Mesangial cell (primary cell): ENCODE measurements around the gene HACE1. TPM values are rescaled to one million over a fixed set of nuclear protein-coding genes. Genes with fewer than 3 reads are reported as not detected.

Experiments
- total RNA-seq: library from RNA; depleted of rRNA; stranded (reverse); fragments of >200 nt; gene quantifications from 2 replicates; pipeline ENCODE4 v1.2.3, GENCODE V29; 2015

The HACE1 gene, protein sequence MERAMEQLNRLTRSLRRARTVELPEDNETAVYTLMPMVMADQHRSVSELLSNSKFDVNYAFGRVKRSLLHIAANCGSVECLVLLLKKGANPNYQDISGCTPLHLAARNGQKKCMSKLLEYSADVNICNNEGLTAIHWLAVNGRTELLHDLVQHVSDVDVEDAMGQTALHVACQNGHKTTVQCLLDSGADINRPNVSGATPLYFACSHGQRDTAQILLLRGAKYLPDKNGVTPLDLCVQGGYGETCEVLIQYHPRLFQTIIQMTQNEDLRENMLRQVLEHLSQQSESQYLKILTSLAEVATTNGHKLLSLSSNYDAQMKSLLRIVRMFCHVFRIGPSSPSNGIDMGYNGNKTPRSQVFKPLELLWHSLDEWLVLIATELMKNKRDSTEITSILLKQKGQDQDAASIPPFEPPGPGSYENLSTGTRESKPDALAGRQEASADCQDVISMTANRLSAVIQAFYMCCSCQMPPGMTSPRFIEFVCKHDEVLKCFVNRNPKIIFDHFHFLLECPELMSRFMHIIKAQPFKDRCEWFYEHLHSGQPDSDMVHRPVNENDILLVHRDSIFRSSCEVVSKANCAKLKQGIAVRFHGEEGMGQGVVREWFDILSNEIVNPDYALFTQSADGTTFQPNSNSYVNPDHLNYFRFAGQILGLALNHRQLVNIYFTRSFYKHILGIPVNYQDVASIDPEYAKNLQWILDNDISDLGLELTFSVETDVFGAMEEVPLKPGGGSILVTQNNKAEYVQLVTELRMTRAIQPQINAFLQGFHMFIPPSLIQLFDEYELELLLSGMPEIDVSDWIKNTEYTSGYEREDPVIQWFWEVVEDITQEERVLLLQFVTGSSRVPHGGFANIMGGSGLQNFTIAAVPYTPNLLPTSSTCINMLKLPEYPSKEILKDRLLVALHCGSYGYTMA
- 6.7 and 12.0 TPM in 2 replicates for total RNA-seq

DNA sequence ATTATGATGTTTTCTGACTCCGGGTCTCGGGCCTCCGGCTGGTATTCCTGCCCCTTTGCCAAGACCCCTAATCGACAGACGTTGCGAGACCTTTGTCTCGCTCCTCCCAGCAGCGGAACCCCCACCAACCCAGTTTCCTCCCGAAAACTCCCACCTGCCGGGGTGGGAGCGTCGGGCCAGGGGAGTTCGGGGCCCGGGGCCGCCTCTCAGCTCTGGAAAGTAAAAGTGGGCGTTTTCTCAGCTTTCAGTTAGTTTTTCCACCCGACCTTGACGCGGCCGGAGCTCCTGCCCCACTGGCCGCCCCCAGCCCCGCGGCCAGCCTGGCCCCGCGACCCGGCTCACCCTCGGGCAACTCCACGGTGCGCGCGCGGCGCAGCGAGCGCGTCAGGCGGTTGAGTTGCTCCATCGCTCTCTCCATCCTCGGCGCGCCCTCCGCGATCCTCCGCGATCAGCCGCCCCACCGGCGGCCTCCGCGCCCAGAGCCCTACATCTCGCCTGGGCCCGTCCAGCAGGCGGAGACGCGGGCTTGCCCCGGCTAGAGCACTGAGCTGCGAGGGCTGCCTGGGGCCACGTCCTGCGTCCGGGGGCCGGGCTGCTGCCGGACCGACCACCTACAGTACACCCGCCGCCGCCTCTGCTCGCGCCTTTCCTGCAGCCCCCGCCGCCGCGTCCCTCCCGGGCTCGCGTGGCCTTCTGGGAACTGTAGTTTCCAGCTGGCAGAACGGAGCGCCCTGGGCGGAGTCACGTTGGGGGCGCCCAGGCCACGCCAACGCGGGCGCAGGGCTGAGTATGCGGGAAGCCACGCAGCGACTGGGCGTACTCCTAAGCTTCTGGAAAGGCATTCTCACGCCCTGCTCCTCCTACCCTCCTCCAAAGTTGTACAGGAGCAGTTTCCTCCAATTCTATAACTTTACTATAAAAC, at the start of gene HACE1:
HACE1 (minus strand) TSS at position 695 of the 922 bp plus-strand sequence; CDS start at position 418, 277 bp downstream.

Other genes with a start within 250 kb of the HACE1 start
- 0.13 TPM in 1 of 2 replicates, not detected in the other for gene LIN28B, start 97.2 kb upstream of the HACE1 start, total RNA-seq